SU-DHL-6 (cell line): ENCODE data around the gene VPS50.

Experiments used
- CTCF ChIP-seq: fragments of 200-600 bp; sonication (generic); IDR thresholded peaks from one replicate; pipeline ENCODE4 v1.5.1; 2017; ENCODE audit warnings: antibody characterized with exemption, mild to moderate bottlenecking, low read length, moderate library complexity; ENCODE audit not compliant: insufficient read depth, poor library complexity, severe bottlenecking
- EZH2phosphoT487 ChIP-seq: fragments of 200-600 bp; sonication (generic), shearing (Covaris generic); conservative IDR thresholded peaks from 2 replicates; pipeline ENCODE4 v1.6.1; 2018; ENCODE audit warnings: mild to moderate bottlenecking, antibody characterized with exemption, low read length, moderate library complexity, mixed read lengths

GRCh38 chr7:93350338-93350737 lies 118.2 kb downstream of the VPS50 start:
- TF ChIP-seq CTCF (no peak), EZH2phosphoT487 (no peak)
